GM23338 (cell line): ENCODE results near the gene AASDH. TPM values are rescaled to one million over a fixed set of nuclear protein-coding genes. Genes with fewer than 3 reads are reported as not detected.
A peak's percentile ranks its signal among the peaks of the same experiment; 100 is the strongest.

Source experiments
- ATAC-seq: fragments of 200-7000 bp; cut with Tn5 transposase; 3 replicates; pipeline ENCODE4 v1.9.1; 2020
- DNase-seq: peaks from one replicate; pipeline ENCODE4 v3.0.0-alpha.2; 2015; ENCODE audit warnings: low spot score
- H2AFZ ChIP-seq: fragments of 200-600 bp; sonication (generic); 2 replicates; pipeline ENCODE4 v1.8.0; 2016; ENCODE audit warnings: antibody characterized with exemption, mild to moderate bottlenecking, moderate library complexity
- H3F3A ChIP-seq: fragments of 200-600 bp; sonication (generic); replicated peaks from 2 replicates; pipeline ENCODE4 v1.8.0; 2017; ENCODE audit warnings: antibody characterized with exemption, mixed run types, low read depth
- H3K27ac ChIP-seq: fragments of 200-600 bp; sonication (generic); 2 replicates; pipeline ENCODE4 v1.6.1; 2016; ENCODE audit warnings: low read depth
- H3K27me3 ChIP-seq: fragments of 200-600 bp; sonication (generic); 2 replicates; pipeline ENCODE4 v1.8.0; 2016; ENCODE audit warnings: mild to moderate bottlenecking, mixed run types, moderate library complexity; ENCODE audit not compliant: insufficient read depth
- H3K36me3 ChIP-seq: fragments of 200-600 bp; sonication (generic); 2 replicates; pipeline ENCODE4 v1.8.0; 2016; ENCODE audit warnings: mild to moderate bottlenecking; ENCODE audit not compliant: insufficient read depth
- H3K4me1 ChIP-seq: fragments of 200-600 bp; sonication (generic); 2 replicates; pipeline ENCODE4 v1.8.0; 2016; ENCODE audit warnings: mild to moderate bottlenecking, moderate library complexity; ENCODE audit not compliant: insufficient read depth
- H3K4me2 ChIP-seq: fragments of 200-600 bp; sonication (generic); 2 replicates; pipeline ENCODE4 v1.7.1; 2017; ENCODE audit warnings: mixed run types
- H3K4me3 ChIP-seq: fragments of 200-600 bp; sonication (generic); 2 replicates; pipeline ENCODE4 v1.6.1; 2016; ENCODE audit warnings: mixed run types
- H3K79me2 ChIP-seq: fragments of 200-600 bp; sonication (generic); replicated peaks from 2 replicates; pipeline ENCODE4 v1.8.0; 2017; ENCODE audit warnings: mild to moderate bottlenecking; ENCODE audit not compliant: insufficient read depth
- H3K9me2 ChIP-seq: fragments of 200-600 bp; sonication (generic); 2 replicates; pipeline ENCODE4 v1.8.0; 2017; ENCODE audit not compliant: insufficient read depth
- H4K20me1 ChIP-seq: fragments of 200-600 bp; sonication (generic); replicated peaks from 2 replicates; pipeline ENCODE4 v1.8.0; 2017; ENCODE audit warnings: mild to moderate bottlenecking; ENCODE audit not compliant: insufficient read depth
- H3K27ac Mint-ChIP-seq: 2 replicates; pipeline ENCODE4 v1.8.0; 2020; ENCODE audit warnings: inconsistent platforms, mild to moderate bottlenecking, moderate library complexity, mixed read lengths
- H3K27me3 Mint-ChIP-seq: 3 replicates; pipeline ENCODE4 v1.8.0; 2022; ENCODE audit warnings: low read depth, mild to moderate bottlenecking, moderate library complexity, mixed read lengths, inconsistent platforms; ENCODE audit not compliant: insufficient read depth, poor library complexity
- H3K36me3 Mint-ChIP-seq: 3 replicates; pipeline ENCODE4 v1.8.0; 2021; ENCODE audit warnings: low read depth, mild to moderate bottlenecking, inconsistent platforms, moderate library complexity, mixed read lengths
- H3K4me1 Mint-ChIP-seq: 3 replicates; pipeline ENCODE4 v1.8.0; 2020; ENCODE audit warnings: mild to moderate bottlenecking, inconsistent platforms, mixed read lengths
- H3K4me3 Mint-ChIP-seq: 3 replicates; pipeline ENCODE4 v1.8.0; 2021; ENCODE audit warnings: moderate library complexity, mild to moderate bottlenecking, inconsistent platforms, mixed read lengths
- H3K9me3 Mint-ChIP-seq: 3 replicates; pipeline ENCODE4 v1.8.0; 2020; ENCODE audit warnings: moderate library complexity, mild to moderate bottlenecking, inconsistent platforms, mixed read lengths
- CREB1 ChIP-seq: fragments of 250-450 bp; sonication (Bioruptor Pico); IDR thresholded peaks from 2 replicates; pipeline ENCODE4 v1.5.0; 2020; ENCODE audit warnings: low read depth, mild to moderate bottlenecking, moderate library complexity
- EZH2phosphoT487 ChIP-seq: fragments of 200-600 bp; sonication (generic); IDR thresholded peaks from one replicate; pipeline ENCODE4 v1.8.1; 2018; ENCODE audit warnings: antibody characterized with exemption; ENCODE audit not compliant: unreplicated experiment
- JUNB ChIP-seq: IDR thresholded peaks from one replicate; pipeline ENCODE4 v1.6.1; 2016; ENCODE audit warnings: antibody characterized with exemption; ENCODE audit not compliant: unreplicated experiment
- NANOG ChIP-seq: IDR thresholded peaks from 2 replicates; pipeline ENCODE4 v1.6.1; 2016; ENCODE audit warnings: antibody characterized with exemption, borderline replicate concordance
- POLR2AphosphoS5 ChIP-seq: IDR thresholded peaks from 2 replicates; pipeline ENCODE4 v1.6.1; 2016; ENCODE audit warnings: antibody characterized with exemption, low read depth
- ZNF462 ChIP-seq: fragments of 250-450 bp; sonication (Bioruptor Pico); IDR thresholded peaks from 2 replicates; pipeline ENCODE4 v1.5.0; 2020; ENCODE audit warnings: mild to moderate bottlenecking, moderate library complexity
- polyA plus RNA-seq: library from polyadenylated mRNA; unstranded; fragments of >200 nt; fragmentation: Nextera tagmentation; extraction: Ambion mirVana; gene quantifications from 2 replicates; pipeline ENCODE4 v1.2.1, GENCODE V29; 2016
- total RNA-seq: library from RNA; depleted of rRNA; stranded (reverse); fragments of >200 nt; shearing (Covaris generic); gene quantifications from 2 replicates; pipeline ENCODE4 v1.2.3, GENCODE V29; 2014
- TF ChIP-seq, protein P1 (sequence below): IDR thresholded peaks from 2 replicates; pipeline ENCODE4 v1.6.1; 2016; ENCODE audit warnings: antibody characterized with exemption

Gene AASDH
- total and polyA plus RNA-seq, 2 experiments from 2014 or later = 12.2 to 35.6 TPM

DNA sequence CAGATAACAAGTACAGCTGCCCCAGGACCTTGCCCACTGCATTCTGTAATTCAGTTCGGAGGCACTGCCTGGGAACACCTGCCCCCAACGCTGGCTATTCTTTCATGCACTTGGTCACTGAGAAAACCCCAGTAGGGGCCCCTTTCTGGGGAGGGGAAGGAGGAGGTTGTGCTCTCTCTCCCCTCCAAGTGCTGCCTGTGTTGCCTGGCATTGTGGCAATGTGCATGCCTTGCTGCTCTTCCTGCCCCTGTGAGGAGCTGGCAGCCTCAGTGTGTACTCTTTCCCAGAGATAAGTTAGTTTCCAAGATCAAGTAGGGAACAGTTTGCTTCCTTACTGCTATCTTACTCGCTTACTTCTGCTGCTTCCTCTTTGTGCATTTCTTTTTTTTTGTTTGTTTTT is 90.8 kb downstream of the AASDH start:
- no peaks in the 10 kb centered on the region for H4K20me1 ChIP-seq
- H2AFZ ChIP-seq = no peak overlapping the region
- ATAC-seq (peak; percentile 65), DNase-seq (no peak)
- TF ChIP-seq, protein P1, sequence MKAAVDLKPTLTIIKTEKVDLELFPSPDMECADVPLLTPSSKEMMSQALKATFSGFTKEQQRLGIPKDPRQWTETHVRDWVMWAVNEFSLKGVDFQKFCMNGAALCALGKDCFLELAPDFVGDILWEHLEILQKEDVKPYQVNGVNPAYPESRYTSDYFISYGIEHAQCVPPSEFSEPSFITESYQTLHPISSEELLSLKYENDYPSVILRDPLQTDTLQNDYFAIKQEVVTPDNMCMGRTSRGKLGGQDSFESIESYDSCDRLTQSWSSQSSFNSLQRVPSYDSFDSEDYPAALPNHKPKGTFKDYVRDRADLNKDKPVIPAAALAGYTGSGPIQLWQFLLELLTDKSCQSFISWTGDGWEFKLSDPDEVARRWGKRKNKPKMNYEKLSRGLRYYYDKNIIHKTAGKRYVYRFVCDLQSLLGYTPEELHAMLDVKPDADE = no peak
- no peak for TF ChIP-seq NANOG
- TF ChIP-seq ZNF462 (CRISPR knock-in tag) = no peak
- TF ChIP-seq EZH2phosphoT487 = no peak
- H3K27me3 ChIP-seq = no peaks in the 10 kb centered on the region
- no peaks in the 10 kb centered on the region for H3K36me3 Mint-ChIP-seq
- H3F3A ChIP-seq = no peaks in the 10 kb centered on the region
- no peaks in the 10 kb centered on the region for H3K9me3 Mint-ChIP-seq
- no peak overlapping the region for H3K4me3 Mint-ChIP-seq
- H3K27ac ChIP-seq = no peak overlapping the region
- peaks cover 2% of the 10 kb centered on the region for H3K27me3 Mint-ChIP-seq
- H3K4me2 ChIP-seq = no peak overlapping the region
- no peaks in the 10 kb centered on the region; the same call in 1 of the 2 replicates for H3K4me1 ChIP-seq
- H3K36me3 ChIP-seq = no peaks in the 10 kb centered on the region; the same call in 1 of the 2 replicates
- no peaks in the 10 kb centered on the region for H3K79me2 ChIP-seq
- H3K4me1 Mint-ChIP-seq = peaks cover 14% of the 10 kb centered on the region
- H3K4me3 ChIP-seq = no peak overlapping the region
- no peak overlapping the region for H3K27ac Mint-ChIP-seq
- H3K9me2 ChIP-seq = no peaks in the 10 kb centered on the region

DNA sequence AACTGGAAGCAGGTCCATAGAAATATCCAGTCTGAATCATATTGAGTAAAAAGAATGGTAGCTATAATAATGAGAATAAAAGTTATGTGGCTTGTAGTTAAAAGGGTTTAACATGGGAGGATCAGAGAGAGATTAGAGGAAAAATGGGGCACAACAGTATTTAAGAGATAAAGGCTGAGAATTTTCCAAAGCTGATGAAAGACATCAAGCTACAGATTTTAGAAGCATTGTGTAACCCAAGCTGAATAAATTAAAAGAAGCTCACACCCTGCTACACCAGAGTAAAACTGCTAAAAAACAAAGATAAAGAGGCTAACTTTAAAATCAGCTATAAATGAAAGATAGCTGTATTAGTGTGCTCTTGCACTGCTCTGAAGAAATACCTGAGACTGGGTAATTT is 94.2 kb downstream of the AASDH start:
- no peaks in the 10 kb centered on the region for H3F3A ChIP-seq
- H3K4me3 ChIP-seq = no peak overlapping the region
- TF ChIP-seq JUNB (no peak), CREB1 (CRISPR knock-in tag) (no peak), POLR2AphosphoS5 (no peak)
- TF ChIP-seq, protein P1 = no peak

More for the DNA sequence above, 94.2 kb downstream of the AASDH start:
- Histone ChIP-seq H3K27me3 (no peaks in the 10 kb centered on the region), H3K4me2 (no peak overlapping the region), H3K79me2 (no peaks in the 10 kb centered on the region), H3K36me3 (no peaks in the 10 kb centered on the region; the same call in 1 of the 2 replicates), H4K20me1 (no peaks in the 10 kb centered on the region; the same call in 1 of the 2 replicates), H3K27ac (no peak overlapping the region), H3K9me2 (no peaks in the 10 kb centered on the region), H2AFZ (no peak overlapping the region), H3K4me1 (no peaks in the 10 kb centered on the region; the same call in 1 of the 2 replicates)
- Mint-ChIP-seq H3K9me3 (no peaks in the 10 kb centered on the region), H3K4me3 (no peak overlapping the region), H3K27me3 (peaks cover 2% of the 10 kb centered on the region), H3K36me3 (no peaks in the 10 kb centered on the region), H3K4me1 (peaks cover 7% of the 10 kb centered on the region; the same call in 2 of the 3 replicates), H3K27ac (no peak overlapping the region)
- ATAC-seq (no peak), DNase-seq (no peak)
